ENCODE data around the gene SLC1A7.

DNA sequence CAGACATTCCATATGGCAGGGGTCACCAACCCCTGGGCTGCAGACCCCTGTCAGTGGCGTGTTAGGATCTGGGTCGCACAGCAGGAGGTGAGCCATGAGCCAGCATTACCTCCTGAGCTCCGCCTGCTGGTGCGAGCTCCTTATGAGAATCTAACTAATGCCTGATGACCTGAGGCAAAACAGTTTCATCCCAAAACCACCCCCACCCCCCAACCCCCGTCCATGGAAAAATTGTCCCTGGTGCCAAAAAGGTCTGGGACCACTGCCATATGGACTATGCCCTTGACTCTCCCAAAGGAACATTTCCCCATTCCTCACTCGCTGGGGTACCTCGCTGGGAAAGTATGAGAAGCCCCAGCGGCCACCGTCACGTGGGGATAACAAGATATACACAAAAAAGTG lies 47.8 kb upstream of the SLC1A7 start:
- TF ChIP-seq, protein P1, sequence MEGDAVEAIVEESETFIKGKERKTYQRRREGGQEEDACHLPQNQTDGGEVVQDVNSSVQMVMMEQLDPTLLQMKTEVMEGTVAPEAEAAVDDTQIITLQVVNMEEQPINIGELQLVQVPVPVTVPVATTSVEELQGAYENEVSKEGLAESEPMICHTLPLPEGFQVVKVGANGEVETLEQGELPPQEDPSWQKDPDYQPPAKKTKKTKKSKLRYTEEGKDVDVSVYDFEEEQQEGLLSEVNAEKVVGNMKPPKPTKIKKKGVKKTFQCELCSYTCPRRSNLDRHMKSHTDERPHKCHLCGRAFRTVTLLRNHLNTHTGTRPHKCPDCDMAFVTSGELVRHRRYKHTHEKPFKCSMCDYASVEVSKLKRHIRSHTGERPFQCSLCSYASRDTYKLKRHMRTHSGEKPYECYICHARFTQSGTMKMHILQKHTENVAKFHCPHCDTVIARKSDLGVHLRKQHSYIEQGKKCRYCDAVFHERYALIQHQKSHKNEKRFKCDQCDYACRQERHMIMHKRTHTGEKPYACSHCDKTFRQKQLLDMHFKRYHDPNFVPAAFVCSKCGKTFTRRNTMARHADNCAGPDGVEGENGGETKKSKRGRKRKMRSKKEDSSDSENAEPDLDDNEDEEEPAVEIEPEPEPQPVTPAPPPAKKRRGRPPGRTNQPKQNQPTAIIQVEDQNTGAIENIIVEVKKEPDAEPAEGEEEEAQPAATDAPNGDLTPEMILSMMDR (conservative IDR thresholded peaks at IDR 0.05; ENCODE audit: low read length) = no peak
- no peak for TF ChIP-seq EZH2phosphoT487 (IDR thresholded peaks at IDR 0.05; ENCODE audit: borderline replicate concordance)
